Parathyroid adenoma (tissue), 2 donors: Measurements from ENCODE around the gene NDUFAF8.

ENCODE experiments used
- H2AFZ ChIP-seq: fragments of 300-600 bp; sonication (generic); one replicate; pipeline ENCODE4 v1.7.0; 2017; ENCODE audit warnings: antibody characterized with exemption, mild to moderate bottlenecking
- H3K27ac ChIP-seq: fragments of 300-600 bp; sonication (generic); one replicate; pipeline ENCODE4 v1.7.0; 2017
- H3K27me3 ChIP-seq: fragments of 300-600 bp; sonication (generic); one replicate; pipeline ENCODE4 v1.7.0; 2017; ENCODE audit warnings: low read length; ENCODE audit not compliant: control insufficient read depth, insufficient read depth
- H3K36me3 ChIP-seq: fragments of 300-600 bp; sonication (generic); one replicate; pipeline ENCODE4 v1.7.0; 2017; ENCODE audit warnings: low read length; ENCODE audit not compliant: control insufficient read depth, insufficient read depth
- H3K4me1 ChIP-seq: fragments of 300-600 bp; sonication (generic); one replicate; pipeline ENCODE4 v1.7.0; 2017; ENCODE audit warnings: control low read depth
- H3K4me2 ChIP-seq: fragments of 300-600 bp; sonication (generic); one replicate; pipeline ENCODE4 v1.7.0; 2017; ENCODE audit warnings: low read length
- H3K4me3 ChIP-seq: fragments of 300-600 bp; sonication (generic); one replicate; pipeline ENCODE4 v1.7.0; 2017; ENCODE audit warnings: low read depth, low read length
- H3K79me2 ChIP-seq: fragments of 300-600 bp; sonication (generic); one replicate; pipeline ENCODE4 v1.7.0; 2017; ENCODE audit warnings: control low read depth
- H3K9ac ChIP-seq: fragments of 300-600 bp; sonication (generic); one replicate; pipeline ENCODE4 v1.7.0; 2017; ENCODE audit warnings: mild to moderate bottlenecking
- H3K9me3 ChIP-seq: fragments of 300-600 bp; sonication (generic); one replicate; pipeline ENCODE4 v1.7.0; 2017; ENCODE audit warnings: low read length; ENCODE audit not compliant: control insufficient read depth
- TF ChIP-seq, protein P1 (sequence below): fragments of 300-600 bp; sonication (generic); IDR thresholded peaks from one replicate; pipeline ENCODE4 v1.7.0; 2017; ENCODE audit warnings: antibody characterized with exemption, mild to moderate bottlenecking
- donor health status: primary hyperparathyroidism.

Gene NDUFAF8

DNA sequence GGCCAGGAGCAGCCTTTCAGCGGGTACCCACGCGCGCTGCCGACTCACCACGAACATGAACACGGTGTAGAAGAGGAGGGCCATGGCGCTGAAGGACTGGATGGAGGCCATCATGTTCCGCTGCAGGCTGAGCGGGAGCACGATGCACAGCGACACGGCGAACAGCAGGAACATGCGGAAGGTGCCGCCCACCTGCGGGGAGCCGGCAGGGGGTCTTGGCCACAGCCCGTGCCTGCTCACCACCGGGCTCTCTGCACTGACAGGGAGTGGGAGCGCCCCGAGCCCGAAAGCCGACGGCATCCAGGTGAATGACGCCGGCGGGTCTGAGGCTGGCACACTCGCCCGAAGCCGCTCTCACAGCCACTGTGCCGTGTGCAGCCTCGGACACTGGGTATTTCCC, 43.0 kb downstream of the NDUFAF8 start:
- no peak overlapping the region for H3K4me2 ChIP-seq
- TF ChIP-seq, protein P1, sequence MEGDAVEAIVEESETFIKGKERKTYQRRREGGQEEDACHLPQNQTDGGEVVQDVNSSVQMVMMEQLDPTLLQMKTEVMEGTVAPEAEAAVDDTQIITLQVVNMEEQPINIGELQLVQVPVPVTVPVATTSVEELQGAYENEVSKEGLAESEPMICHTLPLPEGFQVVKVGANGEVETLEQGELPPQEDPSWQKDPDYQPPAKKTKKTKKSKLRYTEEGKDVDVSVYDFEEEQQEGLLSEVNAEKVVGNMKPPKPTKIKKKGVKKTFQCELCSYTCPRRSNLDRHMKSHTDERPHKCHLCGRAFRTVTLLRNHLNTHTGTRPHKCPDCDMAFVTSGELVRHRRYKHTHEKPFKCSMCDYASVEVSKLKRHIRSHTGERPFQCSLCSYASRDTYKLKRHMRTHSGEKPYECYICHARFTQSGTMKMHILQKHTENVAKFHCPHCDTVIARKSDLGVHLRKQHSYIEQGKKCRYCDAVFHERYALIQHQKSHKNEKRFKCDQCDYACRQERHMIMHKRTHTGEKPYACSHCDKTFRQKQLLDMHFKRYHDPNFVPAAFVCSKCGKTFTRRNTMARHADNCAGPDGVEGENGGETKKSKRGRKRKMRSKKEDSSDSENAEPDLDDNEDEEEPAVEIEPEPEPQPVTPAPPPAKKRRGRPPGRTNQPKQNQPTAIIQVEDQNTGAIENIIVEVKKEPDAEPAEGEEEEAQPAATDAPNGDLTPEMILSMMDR, result no peak
- no peak overlapping the region for H3K27ac ChIP-seq
- peaks cover 34% of the 10 kb centered on the region for H3K79me2 ChIP-seq
- no peak overlapping the region for H2AFZ ChIP-seq
- H3K4me3 ChIP-seq, result no peak overlapping the region
- H3K9ac ChIP-seq, result no peak overlapping the region
- H3K4me1 ChIP-seq, result no peaks in the 10 kb centered on the region
- H3K36me3 ChIP-seq, result no peaks in the 10 kb centered on the region
- H3K9me3 ChIP-seq, result no peaks in the 10 kb centered on the region
- no peaks in the 10 kb centered on the region for H3K27me3 ChIP-seq

DNA sequence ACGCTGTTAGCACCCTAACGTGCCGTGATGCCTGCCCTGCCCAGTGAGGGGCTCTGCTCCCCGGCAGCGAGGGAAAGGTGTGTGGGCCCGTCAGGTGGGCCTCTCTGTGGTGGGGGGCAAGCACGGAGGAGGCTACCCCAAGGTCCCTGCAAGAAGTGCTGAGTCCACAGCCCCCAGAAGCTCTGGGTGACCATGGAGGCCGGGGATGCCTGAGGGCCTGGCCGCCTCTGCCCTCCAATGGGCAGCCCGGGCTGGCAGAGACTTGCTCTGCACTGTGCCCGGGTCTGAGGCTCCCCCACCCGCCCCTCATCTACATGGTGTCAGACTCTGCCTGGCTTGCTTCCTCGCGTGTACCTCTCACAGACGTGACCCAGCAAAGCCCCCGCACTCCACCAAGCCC, 43.8 kb downstream of the NDUFAF8 start:
- H3K79me2 ChIP-seq, result peaks cover 37% of the 10 kb centered on the region
- no peak overlapping the region for H2AFZ ChIP-seq
- no peak overlapping the region for H3K27ac ChIP-seq
- no peak overlapping the region for H3K9ac ChIP-seq
- no peaks in the 10 kb centered on the region for H3K4me1 ChIP-seq
- no peaks in the 10 kb centered on the region for H3K9me3 ChIP-seq
- no peaks in the 10 kb centered on the region for H3K36me3 ChIP-seq
- TF ChIP-seq, protein P1, result no peak
- H3K27me3 ChIP-seq, result no peaks in the 10 kb centered on the region
- no peak overlapping the region for H3K4me3 ChIP-seq
- no peak overlapping the region for H3K4me2 ChIP-seq

DNA sequence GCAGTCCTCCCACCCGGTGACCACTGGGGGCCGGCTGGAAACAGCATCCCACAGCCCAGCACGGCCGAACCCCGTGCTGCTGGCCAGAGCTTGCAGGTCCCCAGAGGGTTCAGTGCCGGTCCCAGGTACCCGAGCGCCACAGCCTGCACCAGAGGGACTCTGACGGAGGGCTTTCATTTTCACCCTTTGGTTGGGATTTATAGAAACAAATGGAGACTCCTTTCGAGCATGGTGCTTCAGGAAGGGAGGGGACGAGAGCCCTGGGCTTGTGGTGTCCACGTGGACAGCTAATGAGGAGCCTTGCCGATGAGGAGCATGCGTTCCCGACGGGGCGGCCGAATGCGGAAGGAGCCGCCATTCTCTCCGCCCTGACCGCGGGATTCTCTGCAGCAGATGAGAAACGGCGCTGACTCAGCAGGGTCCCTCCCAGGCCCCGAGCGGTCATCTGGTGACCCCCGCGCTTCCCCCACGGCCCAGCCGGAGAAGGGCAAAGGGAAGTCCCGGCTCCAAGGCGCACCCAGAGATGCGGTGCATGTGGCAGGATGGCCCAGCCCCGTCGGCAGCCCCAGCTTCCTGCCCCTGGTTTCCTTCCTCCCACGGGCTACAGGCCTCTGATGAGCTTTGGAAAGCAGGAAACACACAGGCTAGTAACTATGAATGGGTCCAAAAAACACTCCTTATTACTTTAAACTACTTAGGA, 46.2 kb downstream of the NDUFAF8 start:
- H3K9me3 ChIP-seq, result no peaks in the 10 kb centered on the region
- H3K4me3 ChIP-seq, result no peak overlapping the region
- H3K9ac ChIP-seq, result no peak overlapping the region
- no peaks in the 10 kb centered on the region for H3K36me3 ChIP-seq
- no peaks in the 10 kb centered on the region for H3K4me1 ChIP-seq
- H3K27me3 ChIP-seq, result no peaks in the 10 kb centered on the region
- TF ChIP-seq, protein P1, result no peak
- H3K79me2 ChIP-seq, result peaks cover 41% of the 10 kb centered on the region
- no peak overlapping the region for H2AFZ ChIP-seq
- H3K4me2 ChIP-seq, result peak overlapping the region; percentile 48
- peak overlapping the region; percentile 59 for H3K27ac ChIP-seq

DNA sequence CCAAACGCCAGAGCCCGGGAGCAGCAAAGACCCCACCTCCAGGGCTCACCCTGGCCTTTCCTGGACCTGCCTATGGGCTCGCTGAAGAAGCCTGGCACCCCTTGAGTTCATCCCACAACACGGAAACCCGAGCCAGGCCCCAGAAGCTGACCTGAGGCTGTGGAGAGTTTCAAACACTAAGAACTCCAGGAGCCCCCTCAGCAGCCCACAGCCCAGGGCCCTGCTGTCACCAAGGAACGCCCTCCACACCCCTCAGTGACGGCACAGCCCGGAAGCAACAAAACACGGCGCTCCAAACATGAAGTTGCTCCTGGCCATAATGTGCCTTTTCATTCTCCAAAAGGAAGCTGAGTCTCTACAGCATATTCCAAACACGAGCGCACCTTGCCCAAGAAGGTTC, 46.8 kb downstream of the NDUFAF8 start:
- H3K9ac ChIP-seq, result no peak overlapping the region

More for the DNA sequence above, 46.8 kb downstream of the NDUFAF8 start:
- Histone ChIP-seq H3K4me2 (no peak overlapping the region), H3K27ac (peak overlapping the region; percentile 59), H3K4me3 (no peak overlapping the region), H3K79me2 (peaks cover 42% of the 10 kb centered on the region), H3K4me1 (no peaks in the 10 kb centered on the region), H3K36me3 (no peaks in the 10 kb centered on the region), H3K9me3 (no peaks in the 10 kb centered on the region), H3K27me3 (no peaks in the 10 kb centered on the region), H2AFZ (no peak overlapping the region)
- TF ChIP-seq, protein P1, result no peak
